Erythroblast (primary cell): ENCODE measurements around the gene VENTX.

Experiments used
- GATA1 ChIP-seq: IDR thresholded peaks from 2 replicates; pipeline ENCODE4 v1.6.1; 2011; ENCODE audit warnings: low read depth, mild to moderate bottlenecking, control low read depth, low read length, moderate library complexity
- POLR2A ChIP-seq: IDR thresholded peaks from 2 replicates; pipeline ENCODE4 v1.6.1; 2011; ENCODE audit warnings: mild to moderate bottlenecking, low read length

- TF ChIP-seq POLR2A = no peak
- no peak for TF ChIP-seq GATA1
Measured at GRCh38 chr10:133201151-133201947, 36.3 kb upstream of the VENTX start.
